ENCODE data around the gene COLEC12. TPM values are rescaled to one million over a fixed set of nuclear protein-coding genes. Genes with fewer than 3 reads are reported as not detected.

COLEC12 gene
- total RNA-seq, 1 donor from 2014 or later: not detected

DNA sequence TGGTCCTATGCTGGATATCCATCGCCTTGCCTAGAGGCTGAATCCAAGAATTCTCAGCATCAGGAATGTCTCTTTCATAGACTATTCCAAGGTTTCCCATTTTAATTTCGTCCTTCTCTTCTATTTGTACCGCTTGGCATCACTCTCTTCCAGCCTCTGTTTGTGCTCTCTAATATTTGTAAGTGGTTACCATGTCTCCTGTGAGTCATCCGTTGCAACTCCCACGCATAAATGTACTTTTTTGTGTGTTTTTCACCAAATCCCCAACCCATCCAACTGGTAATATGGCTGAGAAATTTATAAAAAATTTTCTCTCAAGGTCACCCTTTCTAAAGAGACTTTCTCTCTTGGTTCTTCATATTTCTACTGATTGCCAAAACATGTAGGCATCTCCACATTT lies 21.8 kb downstream of the COLEC12 start:
- no peak for DNase-seq (ENCODE audit: low spot score)
- Mint-ChIP-seq H3K36me3 (ENCODE audit: low read depth) (no peaks in the 10 kb centered on the region), H3K9me3 (no peaks in the 10 kb centered on the region), H3K4me3 (no peak overlapping the region), H3K27me3 (ENCODE audit: insufficient read depth) (peaks cover 6% of the 10 kb centered on the region), H3K4me1 (ENCODE audit: low read depth) (no peaks in the 10 kb centered on the region), H3K27ac (no peak overlapping the region)
- intact Hi-C loops (cut with micrococcal nuclease): loop anchor here (5.0 kb wide), 1 partner anchor 211 kb away; the partner anchor contains the start of gene THOC1

GRCh38 chr18:477565-477964 lies 22.9 kb downstream of the COLEC12 start:
- no peak overlapping the region for H3K4me3 Mint-ChIP-seq
- H3K36me3 Mint-ChIP-seq (ENCODE audit: low read depth): no peaks in the 10 kb centered on the region
- no peaks in the 10 kb centered on the region for H3K9me3 Mint-ChIP-seq
- H3K4me1 Mint-ChIP-seq (ENCODE audit: low read depth): no peaks in the 10 kb centered on the region
- DNase-seq (ENCODE audit: low spot score): no peak
- no peak overlapping the region for H3K27ac Mint-ChIP-seq
- intact Hi-C loops (cut with micrococcal nuclease): loop anchor here (5.0 kb wide), 1 partner anchor 210 kb away; the partner anchor contains the start of gene THOC1
- peaks cover 5% of the 10 kb centered on the region for H3K27me3 Mint-ChIP-seq (ENCODE audit: insufficient read depth)

- DNase-seq (ENCODE audit: low spot score): no peak
These were observed 24.2 kb downstream of the COLEC12 start for GRCh38 chr18:476251-476664.

DNA sequence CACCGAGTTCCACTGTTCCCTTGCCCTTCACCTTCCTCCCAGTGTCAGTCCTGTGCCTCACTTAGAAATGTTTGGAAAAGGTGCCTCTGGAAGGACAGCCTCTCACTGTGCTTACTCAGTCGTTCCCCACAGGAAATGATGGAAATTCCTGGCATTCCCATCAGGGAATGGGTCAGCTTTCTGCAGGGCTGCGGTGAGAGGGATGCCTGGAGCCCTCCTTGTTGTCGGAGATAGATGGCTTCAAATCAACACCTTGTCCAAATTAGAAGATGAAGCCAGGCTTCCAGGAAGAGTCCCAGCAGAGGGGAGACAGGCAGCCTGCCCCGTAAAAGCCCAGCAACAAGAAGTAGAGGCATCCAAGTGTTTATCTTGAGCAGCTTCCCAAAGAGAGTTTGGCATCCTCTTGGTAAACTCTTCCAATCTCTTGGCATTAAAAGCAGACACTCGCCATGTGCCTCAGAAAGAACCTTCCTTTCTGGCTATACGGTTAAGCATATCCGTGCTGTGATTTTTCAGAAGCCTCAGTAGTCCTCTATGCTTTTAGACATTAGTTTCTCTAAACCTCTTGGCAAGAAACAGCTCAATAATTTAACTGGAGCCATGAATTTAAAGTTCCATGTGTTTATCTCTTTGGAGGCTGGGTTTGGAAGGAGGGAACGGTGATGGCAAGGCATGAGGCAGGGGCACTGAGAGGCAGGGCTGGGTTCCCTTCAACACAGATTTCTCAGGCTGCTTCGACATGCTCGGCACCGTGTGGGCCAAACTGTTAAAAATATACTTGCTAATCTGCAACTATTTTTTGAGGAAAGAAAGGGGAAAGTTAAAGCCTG lies 25.1 kb downstream of the COLEC12 start:
- Mint-ChIP-seq H3K4me1 (ENCODE audit: low read depth) (no peaks in the 10 kb centered on the region), H3K27ac (no peak overlapping the region), H3K9me3 (no peaks in the 10 kb centered on the region), H3K27me3 (ENCODE audit: insufficient read depth) (peaks cover 12% of the 10 kb centered on the region), H3K36me3 (ENCODE audit: low read depth) (no peaks in the 10 kb centered on the region), H3K4me3 (no peak overlapping the region)
- DNase-seq (ENCODE audit: low spot score): no peak
- intact Hi-C loops (cut with micrococcal nuclease): loop anchor here (5.0 kb wide), 1 partner anchor 208 kb away; the partner anchor contains the start of gene THOC1

More at GRCh38 chr18:476251-476664, 24.2 kb downstream of the COLEC12 start:
- peaks cover 7% of the 10 kb centered on the region for H3K27me3 Mint-ChIP-seq (ENCODE audit: insufficient read depth)
- H3K4me3 Mint-ChIP-seq: no peak overlapping the region
- no peaks in the 10 kb centered on the region for H3K4me1 Mint-ChIP-seq (ENCODE audit: low read depth)
- no peaks in the 10 kb centered on the region for H3K36me3 Mint-ChIP-seq (ENCODE audit: low read depth)
- intact Hi-C loops (cut with micrococcal nuclease): loop anchor here (5.0 kb wide), 1 partner anchor 209 kb away; the partner anchor contains the start of gene THOC1
- no peaks in the 10 kb centered on the region for H3K9me3 Mint-ChIP-seq
- no peak overlapping the region for H3K27ac Mint-ChIP-seq

- H3K4me1 Mint-ChIP-seq (ENCODE audit: low read depth): no peaks in the 10 kb centered on the region
- no peaks in the 10 kb centered on the region for H3K9me3 Mint-ChIP-seq
- no peak overlapping the region for H3K27ac Mint-ChIP-seq
- H3K36me3 Mint-ChIP-seq (ENCODE audit: low read depth): no peaks in the 10 kb centered on the region
- H3K27me3 Mint-ChIP-seq (ENCODE audit: insufficient read depth): peaks cover 12% of the 10 kb centered on the region
- intact Hi-C loops (cut with micrococcal nuclease): no loop called here
- no peak for DNase-seq (ENCODE audit: low spot score)
- no peak overlapping the region for H3K4me3 Mint-ChIP-seq
These were observed 26.1 kb downstream of the COLEC12 start for GRCh38 chr18:474416-474815.

GRCh38 chr18:473802-474201 lies 26.7 kb downstream of the COLEC12 start:
- Mint-ChIP-seq H3K9me3 (no peaks in the 10 kb centered on the region), H3K36me3 (ENCODE audit: low read depth) (no peaks in the 10 kb centered on the region), H3K27ac (no peak overlapping the region), H3K4me1 (ENCODE audit: low read depth) (no peaks in the 10 kb centered on the region), H3K27me3 (ENCODE audit: insufficient read depth) (peaks cover 12% of the 10 kb centered on the region), H3K4me3 (no peak overlapping the region)
- DNase-seq (ENCODE audit: low spot score): no peak
- intact Hi-C loops (cut with micrococcal nuclease): no loop called here

DNA sequence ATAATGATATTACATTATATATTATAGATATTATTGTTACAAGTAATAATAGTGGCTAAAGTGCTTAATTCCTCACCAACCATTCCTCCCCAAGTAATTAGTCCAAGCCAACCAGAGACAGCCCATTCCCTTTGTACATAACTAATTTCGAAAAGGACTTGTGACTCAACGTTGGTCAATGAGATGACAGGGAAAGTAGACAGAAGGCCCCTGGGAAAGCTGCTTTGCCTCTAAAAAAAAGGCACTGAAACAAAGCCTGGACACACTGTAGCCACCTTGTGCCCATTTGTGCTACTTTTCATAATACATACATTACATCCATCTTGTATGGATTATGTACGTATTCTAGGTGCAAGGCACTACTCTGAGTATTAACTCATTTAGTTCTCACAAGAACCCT lies 28.8 kb downstream of the COLEC12 start:
- Mint-ChIP-seq H3K4me1 (ENCODE audit: low read depth) (no peaks in the 10 kb centered on the region), H3K9me3 (no peaks in the 10 kb centered on the region), H3K36me3 (ENCODE audit: low read depth) (no peaks in the 10 kb centered on the region), H3K27ac (no peak overlapping the region), H3K4me3 (no peak overlapping the region), H3K27me3 (ENCODE audit: insufficient read depth) (peaks cover 13% of the 10 kb centered on the region)
- DNase-seq (ENCODE audit: low spot score): no peak
- intact Hi-C loops (cut with micrococcal nuclease): no loop called here

DNA sequence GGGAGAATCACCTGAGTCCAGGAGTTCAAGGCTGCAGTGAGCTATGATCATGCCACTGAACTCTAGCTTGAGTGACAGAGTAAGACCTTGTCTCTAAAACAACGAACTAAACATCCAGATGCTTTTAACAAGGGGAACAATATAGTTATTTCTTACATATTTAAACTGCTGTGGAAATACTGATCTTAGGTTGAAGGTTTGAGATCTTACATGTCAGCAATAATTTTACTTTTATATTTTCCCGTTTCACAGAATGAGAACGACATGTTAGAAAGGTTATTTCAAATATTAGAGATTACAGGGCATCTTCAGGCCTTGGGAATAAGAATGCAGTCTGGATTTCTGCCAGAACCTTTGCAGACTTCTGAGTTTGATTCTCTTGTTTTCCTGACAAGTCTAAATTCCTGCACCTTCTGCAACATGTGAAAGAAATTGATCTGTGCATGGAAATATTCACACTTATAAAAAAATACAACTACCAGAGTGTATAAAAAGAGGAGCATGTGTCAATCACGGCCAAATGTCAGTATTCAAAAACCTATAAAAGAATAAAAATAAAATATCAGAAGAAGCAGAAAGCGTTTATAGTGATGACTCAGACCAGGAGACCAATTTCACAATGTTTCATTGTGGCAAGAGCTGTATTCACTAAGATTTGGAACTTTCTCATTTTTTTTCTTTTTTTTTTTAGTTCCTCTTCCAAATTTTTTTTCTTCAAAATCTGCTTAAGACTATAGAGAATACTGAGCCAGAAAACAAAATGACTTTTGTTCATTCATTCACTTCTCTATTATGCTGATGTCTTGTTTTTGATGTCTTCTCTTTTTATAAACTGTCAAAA lies 29.6 kb downstream of the COLEC12 start:
- intact Hi-C loops (cut with micrococcal nuclease): no loop called here
- DNase-seq (ENCODE audit: low spot score): no peak
- no peak overlapping the region for H3K4me3 Mint-ChIP-seq
- H3K4me1 Mint-ChIP-seq (ENCODE audit: low read depth): no peaks in the 10 kb centered on the region
- peaks cover 14% of the 10 kb centered on the region for H3K27me3 Mint-ChIP-seq (ENCODE audit: insufficient read depth)
- H3K9me3 Mint-ChIP-seq: no peaks in the 10 kb centered on the region
- no peak overlapping the region for H3K27ac Mint-ChIP-seq
- H3K36me3 Mint-ChIP-seq (ENCODE audit: low read depth): no peaks in the 10 kb centered on the region

DNA sequence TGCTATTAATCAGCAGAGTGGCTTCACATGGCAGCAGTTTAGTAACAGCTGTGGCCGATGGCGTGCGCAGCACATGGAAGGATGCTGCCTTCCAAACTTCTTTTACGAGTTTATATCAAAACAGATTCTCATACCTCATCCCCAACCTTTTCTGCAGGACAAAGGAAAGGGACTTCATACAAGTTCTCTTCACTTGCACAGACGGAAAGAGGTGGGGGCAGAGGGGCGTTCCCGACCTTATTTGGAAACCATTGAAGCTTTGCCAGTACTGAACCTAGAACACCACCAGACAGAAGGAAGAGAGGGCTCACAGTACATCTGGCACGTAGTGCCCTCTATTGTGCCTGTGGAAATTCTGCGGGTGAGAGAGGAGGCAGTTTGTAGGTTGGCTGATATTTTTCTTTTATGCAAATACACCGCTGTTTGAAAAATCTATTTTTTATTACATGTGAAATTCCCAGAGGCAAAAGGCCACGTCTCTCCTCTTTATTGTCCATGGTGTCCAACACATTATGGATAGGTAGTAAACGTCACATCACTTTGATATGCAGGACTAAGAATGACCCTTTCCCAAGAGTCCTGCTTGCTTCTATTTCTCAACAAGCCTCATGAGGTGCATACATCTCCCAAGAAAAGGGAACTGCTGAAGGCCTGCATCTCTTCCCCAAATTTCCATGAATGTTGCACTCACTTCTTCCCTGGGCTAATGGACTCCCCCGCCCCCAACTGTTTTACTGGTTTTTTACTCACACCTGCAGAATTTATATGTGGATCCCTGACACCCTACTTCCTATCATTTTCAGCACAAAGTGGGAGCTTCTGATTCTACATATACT lies 31.3 kb downstream of the COLEC12 start:
- H3K4me3 Mint-ChIP-seq: no peak overlapping the region
- no peaks in the 10 kb centered on the region for H3K9me3 Mint-ChIP-seq
- peaks cover 14% of the 10 kb centered on the region for H3K27me3 Mint-ChIP-seq (ENCODE audit: insufficient read depth)
- H3K27ac Mint-ChIP-seq: no peak overlapping the region
- no peak for DNase-seq (ENCODE audit: low spot score)
- no peaks in the 10 kb centered on the region for H3K4me1 Mint-ChIP-seq (ENCODE audit: low read depth)
- intact Hi-C loops (cut with micrococcal nuclease): no loop called here
- no peaks in the 10 kb centered on the region for H3K36me3 Mint-ChIP-seq (ENCODE audit: low read depth)

DNA sequence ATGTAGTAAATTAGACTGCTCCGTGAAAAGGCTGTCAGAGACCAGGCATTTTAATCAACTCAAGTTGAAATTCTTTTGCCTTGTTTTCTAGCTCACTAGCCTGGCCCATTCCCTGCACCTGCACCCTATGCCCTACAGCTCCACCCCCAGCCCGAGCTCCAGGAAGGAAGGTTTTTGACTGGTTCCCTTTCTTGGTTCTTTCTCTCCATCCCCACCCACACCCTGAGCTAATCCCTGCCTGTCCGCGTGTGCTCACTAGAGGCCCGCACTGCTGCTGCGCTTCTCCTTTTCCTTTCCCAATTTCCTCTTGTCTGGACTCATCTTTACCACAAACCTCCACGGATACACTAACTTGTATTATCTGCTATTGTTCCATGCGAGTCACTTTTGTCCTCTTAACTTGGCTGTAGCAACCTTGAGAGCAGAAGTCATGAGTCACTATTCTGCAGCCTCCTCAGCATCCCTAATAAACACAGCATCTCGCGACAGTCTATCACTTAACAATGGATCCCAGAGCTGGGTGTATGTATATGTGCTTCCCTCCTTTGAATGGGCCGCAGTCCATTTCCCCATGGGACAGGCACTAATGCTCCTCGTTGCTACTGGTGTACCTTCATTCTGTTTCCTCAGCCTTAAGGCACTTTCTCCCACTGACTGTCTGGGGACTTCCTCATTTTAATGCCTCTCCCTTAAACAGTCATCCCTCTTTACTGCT lies 36.5 kb downstream of the COLEC12 start:
- Mint-ChIP-seq H3K36me3 (ENCODE audit: low read depth) (no peaks in the 10 kb centered on the region), H3K4me1 (ENCODE audit: low read depth) (no peaks in the 10 kb centered on the region), H3K9me3 (no peaks in the 10 kb centered on the region), H3K4me3 (no peak overlapping the region), H3K27ac (no peak overlapping the region), H3K27me3 (ENCODE audit: insufficient read depth) (peaks cover 14% of the 10 kb centered on the region)
- no peak for DNase-seq (ENCODE audit: low spot score)
- intact Hi-C loops (cut with micrococcal nuclease): no loop called here

GRCh38 chr18:463403-463802 lies 37.1 kb downstream of the COLEC12 start:
- no peak overlapping the region for H3K4me3 Mint-ChIP-seq
- H3K9me3 Mint-ChIP-seq: no peaks in the 10 kb centered on the region
- H3K36me3 Mint-ChIP-seq (ENCODE audit: low read depth): no peaks in the 10 kb centered on the region
- H3K4me1 Mint-ChIP-seq (ENCODE audit: low read depth): no peaks in the 10 kb centered on the region
- peaks cover 14% of the 10 kb centered on the region for H3K27me3 Mint-ChIP-seq (ENCODE audit: insufficient read depth)
- intact Hi-C loops (cut with micrococcal nuclease): no loop called here
- no peak for DNase-seq (ENCODE audit: low spot score)
- no peak overlapping the region for H3K27ac Mint-ChIP-seq

DNA sequence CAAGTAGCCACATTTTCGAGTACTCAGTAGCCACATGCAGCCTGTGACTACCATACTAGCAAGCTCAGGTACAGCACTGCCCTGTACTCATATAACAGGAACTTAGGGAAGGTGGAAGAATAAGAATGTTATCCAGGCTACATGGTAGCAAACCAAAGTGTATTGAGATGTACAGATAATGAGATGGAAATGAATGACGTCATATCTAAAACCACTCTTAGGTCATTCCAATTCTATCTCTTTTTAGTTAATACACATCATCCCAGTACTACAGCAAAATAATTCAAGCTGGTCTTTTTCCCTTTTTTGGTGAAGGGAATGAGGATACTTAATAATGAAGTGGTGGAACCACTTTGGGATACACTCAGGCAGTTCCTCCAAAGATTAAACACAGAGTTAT lies 38.7 kb downstream of the COLEC12 start:
- peaks cover 13% of the 10 kb centered on the region for H3K27me3 Mint-ChIP-seq (ENCODE audit: insufficient read depth)
- DNase-seq (ENCODE audit: low spot score): no peak
- H3K27ac Mint-ChIP-seq: no peak overlapping the region
- no peaks in the 10 kb centered on the region for H3K9me3 Mint-ChIP-seq
- intact Hi-C loops (cut with micrococcal nuclease): no loop called here
- H3K36me3 Mint-ChIP-seq (ENCODE audit: low read depth): no peaks in the 10 kb centered on the region
- no peaks in the 10 kb centered on the region for H3K4me1 Mint-ChIP-seq (ENCODE audit: low read depth)
- H3K4me3 Mint-ChIP-seq: no peak overlapping the region
